Peyer's patch (tissue), 4 donors: Measurements from ENCODE around the gene WDR26. TPM values are rescaled to one million over a fixed set of nuclear protein-coding genes. Genes with fewer than 3 reads are reported as not detected.
"Not testable (repeated sequence)": the region's sequence is repeated elsewhere in the genome, so short reads cannot be mapped to it uniquely, and the experiment has no call there.

Experiments used
- DNase-seq, 3 donors: peaks; one replicate each; pipeline ENCODE4 v3.0.0-alpha.2; 2017 to 2019
- H3K27ac ChIP-seq, 4 donors: fragments of 200-600 bp; sonication (generic); one replicate each; pipeline ENCODE4 v1.5.1; 2016 to 2019
- H3K27me3 ChIP-seq, 2 donors: fragments of 200-600 bp; sonication (generic); one replicate each; pipeline ENCODE4 v1.5.1; 2019
- H3K36me3 ChIP-seq, 3 donors: fragments of 200-600 bp; sonication (generic); one replicate each; pipeline ENCODE4 v1.5.1; 2016 to 2019
- H3K4me1 ChIP-seq, 4 donors: fragments of 200-600 bp; sonication (generic); one replicate each; pipeline ENCODE4 v1.5.1; 2016 to 2019
- H3K4me3 ChIP-seq, 4 donors: fragments of 200-600 bp; sonication (generic); 1 replicate in 3 of 4; 2 replicates in 1 of 4; pipeline ENCODE4 v1.5.1; 2016 to 2019; ENCODE audit warnings: mild to moderate bottlenecking in 1 of 4
- H3K9me3 ChIP-seq, 4 donors: fragments of 200-600 bp; sonication (generic); one replicate each; pipeline ENCODE4 v1.5.1; 2016 to 2019; ENCODE audit warnings: mild to moderate bottlenecking in 1 of 4
- POLR2A ChIP-seq, 2 donors: fragments of 450-650 bp; IDR thresholded peaks; one replicate each; pipeline ENCODE4 v1.5.1; 2017; ENCODE audit warnings: antibody characterized with exemption in 2 of 2, mild to moderate bottlenecking in 2 of 2, moderate library complexity in 2 of 2
- total RNA-seq, 4 donors: library from RNA; depleted of rRNA; stranded (reverse); fragments of >200 nt; gene quantifications; one replicate each; pipeline ENCODE4 v1.1.0, GENCODE V29; 2016
- TF ChIP-seq, protein P1 (sequence below), 6 experiments: fragments of 450-650 bp in 4 of 6; fragments of 200-600 bp in 2 of 6; sonication (generic) in 1 of 6; IDR thresholded peaks; one replicate each; pipeline ENCODE4 v1.5.1; 2017 to 2019; ENCODE audit warnings: antibody characterized with exemption in 6 of 6, mild to moderate bottlenecking in 3 of 6, moderate library complexity in 1 of 6

Gene WDR26
- total RNA-seq, 4 donors from 2014 or later, result 48.0 to 80.9 (median 61.2) TPM

DNA sequence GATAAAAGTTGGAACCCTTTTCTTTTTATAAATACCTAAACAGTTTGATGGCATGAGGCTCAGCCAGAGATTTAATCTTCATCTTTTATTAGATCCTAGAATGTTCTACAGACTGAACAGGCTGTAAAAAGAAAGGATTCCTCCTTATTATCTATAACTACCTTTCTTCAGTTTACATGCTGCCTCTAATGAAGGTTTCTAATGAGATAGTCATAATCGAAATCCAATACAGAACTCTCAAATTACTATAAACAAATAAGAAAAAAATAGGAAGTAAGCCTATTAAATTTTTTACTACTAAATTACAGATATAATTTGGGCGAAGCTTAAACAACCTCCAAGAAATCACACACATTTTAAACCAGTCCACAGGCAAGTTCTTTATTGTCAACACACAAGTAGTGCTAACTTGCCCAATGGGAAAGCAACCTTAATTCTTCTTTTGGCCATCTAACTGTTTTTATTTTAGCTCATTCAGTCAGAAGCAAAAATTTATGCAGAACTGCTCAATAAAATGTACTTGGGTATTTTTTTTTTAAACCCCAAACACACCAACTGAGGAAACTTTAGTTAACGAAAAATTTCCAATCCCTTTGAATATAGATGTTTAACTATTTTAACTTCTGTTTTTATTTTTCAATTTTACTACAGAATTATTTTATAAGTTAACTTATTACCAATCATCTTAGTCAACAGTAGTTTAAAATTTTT lies 4.8 kb downstream of the WDR26 start:
- H3K4me1 ChIP-seq, result peaks cover 0 to 39% (median 7%) of the 10 kb centered on the region in 4 donors

DNA sequence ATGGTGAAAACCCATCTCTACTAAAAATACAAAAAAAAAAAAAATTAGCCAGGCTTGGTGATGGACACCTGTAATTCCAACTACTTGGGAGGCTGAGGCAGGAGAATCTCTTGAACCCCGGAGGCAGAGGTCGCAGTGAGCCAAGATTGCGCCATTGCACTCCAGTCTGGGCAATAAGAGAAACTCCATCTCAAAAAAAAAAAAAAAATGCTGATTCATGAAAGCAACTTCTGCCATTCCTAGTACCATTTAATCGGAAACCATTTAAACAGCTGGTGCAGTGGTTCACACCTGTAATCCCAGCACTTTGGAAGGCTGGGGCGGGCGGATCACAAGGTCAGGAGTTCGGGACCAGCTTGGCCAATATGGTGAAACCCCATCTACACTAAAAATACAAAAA lies 5.9 kb downstream of the WDR26 start:
- H3K4me3 ChIP-seq, DNase-seq, H3K27ac ChIP-seq, H3K27me3 ChIP-seq, H3K9me3 ChIP-seq: not testable (repeated sequence)
- H3K36me3 ChIP-seq, result peaks cover 0 to 54% (median 0%) of the 10 kb centered on the region in 3 donors
- H3K4me1 ChIP-seq, result peaks cover 0 to 39% (median 7%) of the 10 kb centered on the region in 4 donors

More for the DNA sequence above, 4.8 kb downstream of the WDR26 start:
- no peak overlapping the region for H3K4me3 ChIP-seq
- H3K27me3 ChIP-seq, result no peaks in the 10 kb centered on the region
- no peak for DNase-seq
- peaks cover 0 to 43% (median 0%) of the 10 kb centered on the region in 3 donors for H3K36me3 ChIP-seq
- TF ChIP-seq, protein P1, sequence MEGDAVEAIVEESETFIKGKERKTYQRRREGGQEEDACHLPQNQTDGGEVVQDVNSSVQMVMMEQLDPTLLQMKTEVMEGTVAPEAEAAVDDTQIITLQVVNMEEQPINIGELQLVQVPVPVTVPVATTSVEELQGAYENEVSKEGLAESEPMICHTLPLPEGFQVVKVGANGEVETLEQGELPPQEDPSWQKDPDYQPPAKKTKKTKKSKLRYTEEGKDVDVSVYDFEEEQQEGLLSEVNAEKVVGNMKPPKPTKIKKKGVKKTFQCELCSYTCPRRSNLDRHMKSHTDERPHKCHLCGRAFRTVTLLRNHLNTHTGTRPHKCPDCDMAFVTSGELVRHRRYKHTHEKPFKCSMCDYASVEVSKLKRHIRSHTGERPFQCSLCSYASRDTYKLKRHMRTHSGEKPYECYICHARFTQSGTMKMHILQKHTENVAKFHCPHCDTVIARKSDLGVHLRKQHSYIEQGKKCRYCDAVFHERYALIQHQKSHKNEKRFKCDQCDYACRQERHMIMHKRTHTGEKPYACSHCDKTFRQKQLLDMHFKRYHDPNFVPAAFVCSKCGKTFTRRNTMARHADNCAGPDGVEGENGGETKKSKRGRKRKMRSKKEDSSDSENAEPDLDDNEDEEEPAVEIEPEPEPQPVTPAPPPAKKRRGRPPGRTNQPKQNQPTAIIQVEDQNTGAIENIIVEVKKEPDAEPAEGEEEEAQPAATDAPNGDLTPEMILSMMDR (IDR thresholded peaks at IDR 0.05), result no peak
- no peak for TF ChIP-seq POLR2A (IDR thresholded peaks at IDR 0.05)
- H3K27ac ChIP-seq, result peak overlapping the region in 2 of 4 donors; percentile 33 to 54
- no peaks in the 10 kb centered on the region for H3K9me3 ChIP-seq

DNA sequence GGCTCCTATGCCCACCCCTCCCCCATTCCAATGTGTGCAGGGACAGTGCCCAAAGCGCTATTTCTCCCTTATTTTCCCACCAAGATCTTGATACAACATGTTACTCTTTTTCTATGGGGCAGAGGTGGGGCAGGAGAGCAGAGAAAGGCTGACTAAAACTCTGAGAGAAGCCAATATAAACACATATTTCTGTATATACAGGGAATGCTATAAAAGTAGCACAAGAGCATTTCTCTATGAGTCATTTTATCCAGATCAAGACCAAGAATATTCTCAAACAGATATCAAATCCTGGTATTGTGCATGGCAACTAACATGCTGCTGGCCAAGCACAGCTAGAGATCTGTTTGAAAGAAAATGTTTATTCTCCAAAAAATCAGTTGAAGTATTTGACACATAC lies 7.3 kb downstream of the WDR26 start:
- peaks cover 0 to 67% (median 0%) of the 10 kb centered on the region in 3 donors for H3K36me3 ChIP-seq

DNA sequence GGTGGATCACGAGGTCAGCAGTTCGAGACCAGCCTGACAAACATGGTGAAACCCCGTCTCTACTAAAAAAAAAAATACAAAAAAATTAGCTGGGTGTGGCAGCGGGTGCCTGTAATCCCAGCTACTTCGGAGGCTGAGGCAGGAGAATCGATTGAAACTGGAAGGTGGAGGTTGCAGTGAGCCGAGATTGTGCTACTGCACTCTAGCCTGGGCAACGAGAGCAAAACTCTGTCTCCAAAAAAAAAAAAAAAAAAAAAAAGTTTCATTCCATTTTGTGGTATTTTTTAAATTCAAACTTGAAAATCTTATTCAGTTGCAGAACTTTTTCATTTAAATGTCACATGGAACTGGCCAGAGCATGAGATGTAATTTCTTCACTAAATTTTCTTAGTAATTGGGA lies 7.7 kb downstream of the WDR26 start:
- not testable (repeated sequence) for H3K4me3 ChIP-seq, DNase-seq, H3K9me3 ChIP-seq, H3K27me3 ChIP-seq, H3K27ac ChIP-seq
- H3K4me1 ChIP-seq, result peaks cover 0 to 27% (median 6%) of the 10 kb centered on the region in 4 donors
- H3K36me3 ChIP-seq, result peaks cover 0 to 72% (median 0%) of the 10 kb centered on the region in 3 donors

More for the DNA sequence above, 7.3 kb downstream of the WDR26 start:
- TF ChIP-seq POLR2A (IDR thresholded peaks at IDR 0.05), result no peak
- TF ChIP-seq, protein P1 (IDR thresholded peaks at IDR 0.05), result no peak
- H3K4me3 ChIP-seq, result no peak overlapping the region
- DNase-seq, result no peak
- peaks cover 0 to 31% (median 7%) of the 10 kb centered on the region in 4 donors for H3K4me1 ChIP-seq
- no peaks in the 10 kb centered on the region for H3K27me3 ChIP-seq
- no peak overlapping the region for H3K27ac ChIP-seq
- no peaks in the 10 kb centered on the region for H3K9me3 ChIP-seq

DNA sequence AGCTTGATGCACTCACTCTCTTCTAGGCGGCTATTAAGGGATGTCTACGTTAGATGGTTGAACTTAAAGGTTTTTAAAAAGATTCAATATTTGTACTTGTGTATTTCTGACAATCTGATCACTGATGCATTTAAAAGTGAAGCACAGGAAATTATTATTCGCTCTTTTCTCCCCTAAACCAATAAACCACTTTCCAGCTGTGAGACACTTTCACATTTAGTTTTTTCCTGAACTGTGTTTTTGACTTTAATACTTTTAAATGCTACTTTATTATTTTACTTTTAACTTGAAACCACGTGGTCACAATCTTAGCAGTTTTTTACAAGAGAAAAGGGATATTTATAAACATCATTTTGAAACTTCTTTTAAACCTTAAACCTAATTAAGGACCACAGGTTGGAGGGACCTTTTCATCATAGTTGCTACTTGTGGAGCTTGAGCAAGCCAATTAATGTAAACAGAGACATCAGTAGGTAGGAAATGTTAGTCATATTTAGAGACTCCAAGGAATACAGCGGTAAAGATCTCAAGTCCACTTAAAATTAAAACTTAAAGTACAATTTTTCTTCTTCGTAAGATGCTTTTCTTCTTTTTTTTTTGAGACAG lies 9.2 kb downstream of the WDR26 start:
- Histone ChIP-seq H3K27ac (no peak overlapping the region), H3K4me1 (peaks cover 0 to 13% (median 0%) of the 10 kb centered on the region in 4 donors), H3K27me3 (no peaks in the 10 kb centered on the region), H3K4me3 (no peak overlapping the region), H3K36me3 (peaks cover 0 to 87% (median 0%) of the 10 kb centered on the region in 3 donors), H3K9me3 (no peaks in the 10 kb centered on the region)
- DNase-seq, result no peak
- TF ChIP-seq, protein P1 (IDR thresholded peaks at IDR 0.05), result no peak
- no peak for TF ChIP-seq POLR2A (IDR thresholded peaks at IDR 0.05)

DNA sequence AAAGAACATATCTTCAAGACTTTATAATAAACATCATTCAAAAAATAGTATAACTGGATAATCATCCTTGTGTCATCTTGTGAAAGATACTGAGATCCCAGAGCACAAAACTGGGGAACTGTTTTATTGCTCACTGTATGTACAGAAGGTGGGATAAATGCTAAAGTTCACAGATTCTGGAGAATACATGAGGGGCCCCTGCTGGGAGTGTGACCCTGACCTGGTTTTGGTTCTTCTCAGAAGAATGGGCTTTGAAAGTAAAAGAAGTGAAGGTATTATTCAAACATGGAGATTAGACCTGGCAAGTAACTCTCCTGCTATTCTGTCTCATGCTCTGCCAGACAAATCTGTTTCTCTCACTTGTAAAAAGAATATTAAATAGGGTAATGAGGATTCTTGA lies 14.5 kb downstream of the WDR26 start:
- peaks cover 0 to 98% (median 0%) of the 10 kb centered on the region in 3 donors for H3K36me3 ChIP-seq

More for the DNA sequence above, 14.5 kb downstream of the WDR26 start:
- no peak for DNase-seq
- Histone ChIP-seq H3K4me1 (no peaks in the 10 kb centered on the region), H3K9me3 (no peaks in the 10 kb centered on the region), H3K4me3 (no peak overlapping the region), H3K27ac (no peak overlapping the region), H3K27me3 (no peaks in the 10 kb centered on the region)
- TF ChIP-seq, protein P1 (IDR thresholded peaks at IDR 0.05), result no peak
- TF ChIP-seq POLR2A (IDR thresholded peaks at IDR 0.05), result no peak
